HCT116 (cell line): ENCODE results near the gene NLRP5. TPM values are rescaled to one million over a fixed set of nuclear protein-coding genes. Genes with fewer than 3 reads are reported as not detected.

Experiments
- ATAC-seq: fragments of 200-7000 bp; cut with Tn5 transposase; 2 replicates; pipeline ENCODE4 v1.9.1; 2020; ENCODE audit warnings: mild to moderate bottlenecking, moderate library complexity
- BruUV-seq: library from RNA; stranded (reverse); fragments of 400-500 nt; replicated peaks from 2 replicates; lab custom pipeline; 2021; lab: Mats Ljungman, UMichigan
- CTCF ChIA-PET: fragments of 300-600 bp; sonication (Branson Sonifier 250); formaldehyde crosslinking; loops from one replicate; lab custom pipeline; 2021; ENCODE audit warnings: antibody characterized with exemption; lab: Charles Lee
- POLR2A ChIA-PET: fragments of 300-600, 350-600 bp; sonication (Branson Sonifier 250); formaldehyde crosslinking; loops from one replicate; lab custom pipeline; 2021; ENCODE audit warnings: antibody characterized with exemption; lab: Charles Lee
- RAD21 ChIA-PET, 2 experiments: fragments of 300-600 bp; sonication (Branson Sonifier 250); formaldehyde crosslinking; loops; one replicate each; lab custom pipeline; 2023; ENCODE audit warnings: low total read pairs in 2 of 2; ENCODE audit not compliant: uncharacterized antibody in 2 of 2, unreplicated experiment in 2 of 2, low non-redundant PET in 1 of 2; lab: Charles Lee
- DNase-seq: peaks from one replicate; pipeline ENCODE4 v3.0.0-alpha.2; 2010; ENCODE audit warnings: low read depth, low spot score
- H2AFZ ChIP-seq: fragments of 200-600 bp; shearing (Covaris generic), sonication (generic); 2 replicates; pipeline ENCODE4 v1.6.1; 2017; ENCODE audit warnings: low read depth, mixed run types, mixed read lengths, antibody characterized with exemption, low read length; ENCODE audit not compliant: poor library complexity, severe bottlenecking
- H3K27ac ChIP-seq: 2 replicates; pipeline ENCODE4 v1.5.1; 2012; ENCODE audit warnings: low read depth, low read length
- H3K27me3 ChIP-seq: fragments of 200-600 bp; sonication (generic); 2 replicates; pipeline ENCODE4 v1.6.1; 2016; ENCODE audit warnings: mixed run types, low read length, mixed read lengths; ENCODE audit not compliant: insufficient read depth
- H3K36me3 ChIP-seq, 2 experiments: fragments of 200-500 bp in 1 of 2; fragments of 200-600 bp in 1 of 2; sonication (Bioruptor generic) in 1 of 2; sonication (generic) in 1 of 2; 2 replicates each; pipeline versions ENCODE4 v1.5.1 to v1.6.1; 2014 to 2016; ENCODE audit warnings: low read length in 2 of 2, inconsistent platforms in 1 of 2, mixed read lengths in 1 of 2, mixed run types in 1 of 2; ENCODE audit not compliant: insufficient read depth in 2 of 2, control insufficient read depth in 1 of 2
- H3K4me1 ChIP-seq, 2 experiments: fragments of 200-600 bp in 1 of 2; sonication (generic) in 1 of 2; 2 replicates each; pipeline versions ENCODE4 v1.5.1 to v1.6.1; 2012 to 2017; ENCODE audit warnings: low read length in 2 of 2, inconsistent platforms in 1 of 2, mild to moderate bottlenecking in 1 of 2, mixed read lengths in 1 of 2, mixed run types in 1 of 2, moderate library complexity in 1 of 2; ENCODE audit not compliant: insufficient read depth in 2 of 2, control insufficient read depth in 1 of 2
- H3K4me2 ChIP-seq: fragments of 200-600 bp; sonication (generic); 2 replicates; pipeline ENCODE4 v1.6.1; 2017; ENCODE audit warnings: mixed run types, low read length, mixed read lengths
- H3K4me3 ChIP-seq, 2 experiments: fragments of 200-600 bp in 1 of 2; sonication (generic) in 1 of 2; replicated peaks in 1 of 2; 2 replicates each; pipeline ENCODE4 v1.5.1; 2011 to 2016; ENCODE audit warnings: low read length in 2 of 2, control low read depth in 1 of 2, low read depth in 1 of 2, mild to moderate bottlenecking in 1 of 2, mixed read lengths in 1 of 2, mixed run types in 1 of 2
- H3K79me2 ChIP-seq: fragments of 200-600 bp; sonication (generic); 2 replicates; pipeline ENCODE4 v1.6.1; 2017; ENCODE audit warnings: mild to moderate bottlenecking, mixed run types, low read length, moderate library complexity, mixed read lengths; ENCODE audit not compliant: insufficient read depth
- H3K9ac ChIP-seq: fragments of 200-600 bp; sonication (generic); 2 replicates; pipeline ENCODE4 v1.6.1; 2016; ENCODE audit warnings: low read length, mixed read lengths
- H3K9me2 ChIP-seq: fragments of 200-600 bp; sonication (generic), shearing (Covaris generic); 2 replicates; pipeline ENCODE4 v1.6.1; 2017; ENCODE audit warnings: mixed run types, mild to moderate bottlenecking, moderate library complexity; ENCODE audit not compliant: insufficient read depth
- H3K9me3 ChIP-seq, 2 experiments: fragments of 200-500 bp in 1 of 2; fragments of 200-600 bp in 1 of 2; sonication (Bioruptor generic) in 1 of 2; sonication (generic) in 1 of 2; 2 replicates each; pipeline ENCODE4 v1.6.1; 2014 to 2017; ENCODE audit warnings: low read length in 2 of 2, mixed read lengths in 2 of 2, inconsistent platforms in 1 of 2, low read depth in 1 of 2, mild to moderate bottlenecking in 1 of 2, mixed run types in 1 of 2, moderate library complexity in 1 of 2; ENCODE audit not compliant: control insufficient read depth in 1 of 2, insufficient read depth in 1 of 2
- H4K20me1 ChIP-seq: fragments of 200-600 bp; sonication (generic), shearing (Covaris generic); 2 replicates; pipeline ENCODE4 v1.6.1; 2017; ENCODE audit warnings: mixed run types, mild to moderate bottlenecking, moderate library complexity; ENCODE audit not compliant: insufficient read depth
- EGR1 ChIP-seq: IDR thresholded peaks from 2 replicates; pipeline ENCODE4 v1.6.1; 2012; ENCODE audit warnings: low read depth
- EZH2 ChIP-seq: fragments of 200-600 bp; sonication (generic); IDR thresholded peaks from 2 replicates; pipeline ENCODE4 v1.6.1; 2017; ENCODE audit warnings: antibody characterized with exemption, mixed run types
- JUND ChIP-seq: IDR thresholded peaks from 2 replicates; pipeline ENCODE4 v1.6.1; 2012
- POLR2AphosphoS5 ChIP-seq: IDR thresholded peaks from 2 replicates; pipeline ENCODE4 v1.6.1; 2011; ENCODE audit warnings: mild to moderate bottlenecking, low read depth, low read length, moderate library complexity
- SIN3A ChIP-seq: IDR thresholded peaks from 2 replicates; pipeline ENCODE4 v1.6.1; 2012; ENCODE audit warnings: low read depth
- SRF ChIP-seq: IDR thresholded peaks from 2 replicates; pipeline ENCODE4 v1.6.1; 2012; ENCODE audit warnings: low read depth
- YY1 ChIP-seq: IDR thresholded peaks from 2 replicates; pipeline ENCODE4 v1.6.1; 2011; ENCODE audit warnings: low read length, low read depth, moderate library complexity, mild to moderate bottlenecking; ENCODE audit not compliant: insufficient replicate concordance; ENCODE audit errors: extremely low read depth
- ZNF274 ChIP-seq: fragments of 200-500 bp; sonication (Bioruptor generic); IDR thresholded peaks from 2 replicates; pipeline ENCODE4 v1.6.1; 2014; ENCODE audit warnings: mild to moderate bottlenecking, low read depth, low read length, inconsistent platforms
- intact Hi-C: fragments of 100-400 bp; cut with micrococcal nuclease; formaldehyde crosslinking; loops from 2 replicates; pipeline ENCODE4 v1.10.0; 2022
- total RNA-seq: library from RNA; stranded (reverse); gene quantifications from one replicate; pipeline ENCODE4 v1.2.1, GENCODE V29; 2021; ENCODE audit not compliant: unreplicated experiment
- TF ChIP-seq, protein P1 (sequence below): IDR thresholded peaks from 2 replicates; pipeline ENCODE4 v1.6.1; 2012
- TF ChIP-seq, protein P2 (sequence below), 3 experiments: fragments of 200-600 bp in 1 of 3; sonication (generic) in 1 of 3; IDR thresholded peaks in 2 of 3; conservative IDR thresholded peaks in 1 of 3; 2 replicates each; pipeline ENCODE4 v1.5.1; 2012 to 2017; ENCODE audit warnings: low read depth in 2 of 3, low read length in 2 of 3, antibody characterized with exemption in 1 of 3, borderline replicate concordance in 1 of 3, control low read depth in 1 of 3, mild to moderate bottlenecking in 1 of 3, mixed read lengths in 1 of 3, mixed run types in 1 of 3, moderate library complexity in 1 of 3; ENCODE audit not compliant: insufficient read depth in 1 of 3
- TF ChIP-seq, protein P3 (sequence below): IDR thresholded peaks from 2 replicates; pipeline ENCODE4 v1.6.1; 2011; ENCODE audit warnings: mild to moderate bottlenecking, low read length, moderate library complexity; ENCODE audit not compliant: insufficient replicate concordance; ENCODE audit errors: extremely low read depth
- TF ChIP-seq, protein P4 (sequence below): IDR thresholded peaks from 2 replicates; pipeline ENCODE4 v1.6.1; 2012

The NLRP5 gene
- total RNA-seq, 1 experiment from 2014 or later = 0.30 TPM

DNA sequence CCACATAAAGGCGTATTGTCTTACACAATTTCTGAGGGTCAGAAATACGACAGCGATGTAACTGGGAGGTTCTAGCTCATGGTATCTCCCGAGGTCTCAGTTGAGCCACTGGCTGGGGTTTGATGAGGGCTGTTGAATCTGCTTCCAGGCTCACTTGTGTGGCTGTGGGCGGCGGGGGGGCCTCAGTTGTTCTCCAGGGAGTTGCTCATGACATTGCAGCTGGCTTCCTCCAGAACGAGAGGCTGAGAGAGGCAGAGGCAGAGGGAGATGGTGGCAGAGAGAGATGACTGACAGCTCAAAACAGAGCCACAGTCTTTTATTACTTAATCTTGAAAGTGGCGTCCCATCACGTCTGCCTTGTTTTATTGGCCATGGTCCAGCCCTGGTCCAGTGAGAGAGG, 6.2 kb upstream of the NLRP5 start:
- Histone ChIP-seq H3K27ac (no peak overlapping the region), H3K36me3 (no peaks in the 10 kb centered on the region), H3K27me3 (no peaks in the 10 kb centered on the region), H3K9me2 (no peaks in the 10 kb centered on the region), H3K4me1 (no peaks in the 10 kb centered on the region), H3K79me2 (no peaks in the 10 kb centered on the region), H3K4me3 (no peak overlapping the region), H3K9me3 (no peaks in the 10 kb centered on the region), H2AFZ (no peak overlapping the region), H4K20me1 (no peaks in the 10 kb centered on the region), H3K4me2 (no peak overlapping the region), H3K9ac (no peak overlapping the region)
- no peak for ATAC-seq
- intact Hi-C loops = no loop called here
- ChIA-PET POLR2A (no interaction called here), CTCF (no interaction called here), RAD21 (no interaction called here)
- no peak for DNase-seq
- TF ChIP-seq ZNF274 (no peak), EZH2 (no peak)
- BruUV-seq = no TSS peak

DNA sequence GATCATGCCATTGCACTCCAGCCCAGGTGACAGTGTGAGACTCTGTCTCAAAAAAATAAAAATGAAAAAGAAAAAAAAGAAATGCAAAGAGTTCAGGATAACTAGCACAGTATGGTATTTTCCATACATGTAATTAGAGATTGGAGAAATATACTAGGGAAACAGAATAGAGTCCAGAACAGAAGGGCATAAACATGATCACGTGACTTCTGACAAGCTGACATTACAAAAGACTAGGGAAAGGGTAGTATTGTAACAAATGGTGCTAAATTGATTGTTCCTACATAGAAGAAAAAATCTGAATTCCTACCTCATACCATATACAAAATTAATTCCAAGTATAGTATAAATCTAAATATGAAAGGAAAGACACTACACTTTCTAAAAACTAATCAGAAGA, 1.3 kb upstream of the NLRP5 start:
- no peak for ATAC-seq
- POLR2A ChIA-PET = no interaction called here
- BruUV-seq = no TSS peak

More for the DNA sequence above, 1.3 kb upstream of the NLRP5 start:
- RAD21 ChIA-PET = no interaction called here
- Histone ChIP-seq H3K27ac (no peak overlapping the region), H3K27me3 (0 out of 2 replicates have a peak, but pooled peaks cover 5% of the 10 kb centered on the region), H3K79me2 (no peaks in the 10 kb centered on the region), H4K20me1 (no peaks in the 10 kb centered on the region), H3K9me2 (no peaks in the 10 kb centered on the region), H3K9ac (no peak overlapping the region), H3K36me3 (no peaks in the 10 kb centered on the region), H3K9me3 (no peaks in the 10 kb centered on the region), H3K4me2 (no peak overlapping the region), H2AFZ (no peak overlapping the region), H3K4me1 (no peaks in the 10 kb centered on the region), H3K4me3 (no peak overlapping the region)
- DNase-seq = no peak
- CTCF ChIA-PET = interaction anchor here (0.5 kb wide), 1 partner anchor 268 kb away, joined by 3 read pairs; no protein-coding TSS in a partner anchor
- intact Hi-C loops = no loop called here
- no peak for TF ChIP-seq EZH2
- no peak for TF ChIP-seq YY1
- TF ChIP-seq, protein P1, sequence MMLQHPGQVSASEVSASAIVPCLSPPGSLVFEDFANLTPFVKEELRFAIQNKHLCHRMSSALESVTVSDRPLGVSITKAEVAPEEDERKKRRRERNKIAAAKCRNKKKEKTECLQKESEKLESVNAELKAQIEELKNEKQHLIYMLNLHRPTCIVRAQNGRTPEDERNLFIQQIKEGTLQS = no peak
- no peak for TF ChIP-seq SRF
- TF ChIP-seq, protein P2, sequence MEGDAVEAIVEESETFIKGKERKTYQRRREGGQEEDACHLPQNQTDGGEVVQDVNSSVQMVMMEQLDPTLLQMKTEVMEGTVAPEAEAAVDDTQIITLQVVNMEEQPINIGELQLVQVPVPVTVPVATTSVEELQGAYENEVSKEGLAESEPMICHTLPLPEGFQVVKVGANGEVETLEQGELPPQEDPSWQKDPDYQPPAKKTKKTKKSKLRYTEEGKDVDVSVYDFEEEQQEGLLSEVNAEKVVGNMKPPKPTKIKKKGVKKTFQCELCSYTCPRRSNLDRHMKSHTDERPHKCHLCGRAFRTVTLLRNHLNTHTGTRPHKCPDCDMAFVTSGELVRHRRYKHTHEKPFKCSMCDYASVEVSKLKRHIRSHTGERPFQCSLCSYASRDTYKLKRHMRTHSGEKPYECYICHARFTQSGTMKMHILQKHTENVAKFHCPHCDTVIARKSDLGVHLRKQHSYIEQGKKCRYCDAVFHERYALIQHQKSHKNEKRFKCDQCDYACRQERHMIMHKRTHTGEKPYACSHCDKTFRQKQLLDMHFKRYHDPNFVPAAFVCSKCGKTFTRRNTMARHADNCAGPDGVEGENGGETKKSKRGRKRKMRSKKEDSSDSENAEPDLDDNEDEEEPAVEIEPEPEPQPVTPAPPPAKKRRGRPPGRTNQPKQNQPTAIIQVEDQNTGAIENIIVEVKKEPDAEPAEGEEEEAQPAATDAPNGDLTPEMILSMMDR (IDR thresholded peaks at IDR 0.05 in 2 of 3, conservative IDR thresholded peaks at IDR 0.05 in 1 of 3; ENCODE audit: borderline replicate concordance in 1 of 3, insufficient read depth in 1 of 3, low read depth in 2 of 3, low read length in 2 of 3) = no peak
- TF ChIP-seq, protein P3, sequence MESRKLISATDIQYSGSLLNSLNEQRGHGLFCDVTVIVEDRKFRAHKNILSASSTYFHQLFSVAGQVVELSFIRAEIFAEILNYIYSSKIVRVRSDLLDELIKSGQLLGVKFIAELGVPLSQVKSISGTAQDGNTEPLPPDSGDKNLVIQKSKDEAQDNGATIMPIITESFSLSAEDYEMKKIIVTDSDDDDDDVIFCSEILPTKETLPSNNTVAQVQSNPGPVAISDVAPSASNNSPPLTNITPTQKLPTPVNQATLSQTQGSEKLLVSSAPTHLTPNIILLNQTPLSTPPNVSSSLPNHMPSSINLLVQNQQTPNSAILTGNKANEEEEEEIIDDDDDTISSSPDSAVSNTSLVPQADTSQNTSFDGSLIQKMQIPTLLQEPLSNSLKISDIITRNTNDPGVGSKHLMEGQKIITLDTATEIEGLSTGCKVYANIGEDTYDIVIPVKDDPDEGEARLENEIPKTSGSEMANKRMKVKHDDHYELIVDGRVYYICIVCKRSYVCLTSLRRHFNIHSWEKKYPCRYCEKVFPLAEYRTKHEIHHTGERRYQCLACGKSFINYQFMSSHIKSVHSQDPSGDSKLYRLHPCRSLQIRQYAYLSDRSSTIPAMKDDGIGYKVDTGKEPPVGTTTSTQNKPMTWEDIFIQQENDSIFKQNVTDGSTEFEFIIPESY = no peak
- TF ChIP-seq POLR2AphosphoS5 = no peak
- TF ChIP-seq, protein P4, sequence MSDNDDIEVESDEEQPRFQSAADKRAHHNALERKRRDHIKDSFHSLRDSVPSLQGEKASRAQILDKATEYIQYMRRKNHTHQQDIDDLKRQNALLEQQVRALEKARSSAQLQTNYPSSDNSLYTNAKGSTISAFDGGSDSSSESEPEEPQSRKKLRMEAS = no peak
- TF ChIP-seq EGR1 = no peak
- TF ChIP-seq JUND = no peak
- TF ChIP-seq SIN3A = no peak
